PC-9 (cell line): ENCODE data around the gene TERT. TPM values are rescaled to one million over a fixed set of nuclear protein-coding genes. Genes with fewer than 3 reads are reported as not detected.

Source experiments
- BruUV-seq: library from RNA; stranded (reverse); fragments of 400-500 nt; replicated peaks from 2 replicates; lab custom pipeline; 2021; lab: Mats Ljungman, UMichigan
- CTCF ChIA-PET: fragments of 300-600 bp; sonication (Branson Sonifier 250); formaldehyde crosslinking; loops from one replicate; lab custom pipeline; 2022; ENCODE audit warnings: antibody characterized with exemption; lab: Charles Lee
- POLR2A ChIA-PET: fragments of 300-600 bp; sonication (Branson Sonifier 250); formaldehyde crosslinking; loops from one replicate; lab custom pipeline; 2022; ENCODE audit warnings: antibody characterized with exemption; ENCODE audit not compliant: unreplicated experiment; lab: Charles Lee
- DNase-seq, 2 experiments: peaks; one replicate each; pipeline versions ENCODE4 v3.0.0 to v3.0.0-alpha.2; 2015 to 2022; ENCODE audit warnings: mixed read lengths in 1 of 2
- H2AFZ ChIP-seq: fragments of 200-600 bp; sonication (generic); 2 replicates; pipeline ENCODE4 v1.8.1; 2017; ENCODE audit warnings: antibody characterized with exemption
- H3F3A ChIP-seq: fragments of 200-600 bp; sonication (generic); 2 replicates; pipeline ENCODE4 v1.8.1; 2017; ENCODE audit warnings: antibody characterized with exemption, mild to moderate bottlenecking, low read depth; ENCODE audit not compliant: insufficient read depth
- H3K27ac ChIP-seq: fragments of 200-600 bp; sonication (generic); 2 replicates; pipeline ENCODE4 v1.6.1; 2016; ENCODE audit warnings: mixed run types
- H3K27me3 ChIP-seq: fragments of 200-600 bp; sonication (generic); 2 replicates; pipeline ENCODE4 v1.6.1; 2016; ENCODE audit warnings: low read depth, mixed run types; ENCODE audit not compliant: insufficient read depth
- H3K36me3 ChIP-seq: fragments of 200-600 bp; sonication (generic); 2 replicates; pipeline ENCODE4 v1.6.1; 2016; ENCODE audit warnings: low read depth, mixed run types
- H3K4me1 ChIP-seq: fragments of 200-600 bp; sonication (generic); replicated peaks from 2 replicates; pipeline ENCODE4 v1.6.1; 2016; ENCODE audit warnings: mixed run types; ENCODE audit not compliant: insufficient read depth
- H3K4me2 ChIP-seq: fragments of 200-600 bp; sonication (generic); 2 replicates; pipeline ENCODE4 v1.6.1; 2017; ENCODE audit warnings: mixed run types
- H3K4me3 ChIP-seq: fragments of 200-600 bp; sonication (generic); 2 replicates; pipeline ENCODE4 v1.6.1; 2016; ENCODE audit warnings: mixed run types
- H3K79me2 ChIP-seq: fragments of 200-600 bp; sonication (generic); 2 replicates; pipeline ENCODE4 v1.6.1; 2017; ENCODE audit warnings: low read depth, mixed run types
- H3K9me2 ChIP-seq: fragments of 200-600 bp; sonication (generic); 2 replicates; pipeline ENCODE4 v1.8.1; 2017; ENCODE audit warnings: mild to moderate bottlenecking; ENCODE audit not compliant: insufficient read depth
- H3K9me3 ChIP-seq: fragments of 200-600 bp; sonication (generic); 2 replicates; pipeline ENCODE4 v1.8.1; 2016; ENCODE audit warnings: low read depth; ENCODE audit not compliant: insufficient read depth
- H4K20me1 ChIP-seq: fragments of 200-600 bp; sonication (generic); 2 replicates; pipeline ENCODE4 v1.8.1; 2017; ENCODE audit not compliant: insufficient read depth
- CTCF ChIP-seq: fragments of 200-600 bp; sonication (generic); conservative IDR thresholded peaks from 2 replicates; pipeline ENCODE4 v1.6.1; 2017; ENCODE audit warnings: mixed run types, antibody characterized with exemption, mild to moderate bottlenecking, moderate library complexity
- EZH2 ChIP-seq: fragments of 200-600 bp; sonication (generic); IDR thresholded peaks from 2 replicates; pipeline ENCODE4 v1.8.0; 2017; ENCODE audit warnings: antibody characterized with exemption, low read depth
- intact Hi-C: fragments of 100-400 bp; cut with micrococcal nuclease; formaldehyde crosslinking; loops from one replicate; pipeline ENCODE4 v1.10.0; 2022; ENCODE audit not compliant: unreplicated experiment
- total RNA-seq: library from RNA; stranded (reverse); gene quantifications from 2 replicates; pipeline ENCODE4 v1.2.3, GENCODE V29; 2021

Gene TERT
- total RNA-seq, 1 experiment from 2014 or later: 0.74 TPM

GRCh38 chr5:1214163-1214935, 80.5 kb downstream of the TERT start:
- no peaks in the 10 kb centered on the region for H3K9me2 ChIP-seq
- no peak for DNase-seq
- no peaks in the 10 kb centered on the region for H3F3A ChIP-seq
- no peaks in the 10 kb centered on the region for H3K9me3 ChIP-seq
- H3K27me3 ChIP-seq: peaks cover 75% of the 10 kb centered on the region
- intact Hi-C loops: no loop called here
- TF ChIP-seq CTCF: no peak
- TF ChIP-seq EZH2: no peak
- POLR2A ChIA-PET: no interaction called here
- H3K4me2 ChIP-seq: no peak overlapping the region
- no peaks in the 10 kb centered on the region for H3K79me2 ChIP-seq
- no peaks in the 10 kb centered on the region for H3K4me1 ChIP-seq
- no peak overlapping the region for H3K27ac ChIP-seq
- BruUV-seq: no TSS peak
- no peak overlapping the region for H2AFZ ChIP-seq
- H3K36me3 ChIP-seq: no peaks in the 10 kb centered on the region
- CTCF ChIA-PET: no interaction called here
- H4K20me1 ChIP-seq: peaks cover 11% of the 10 kb centered on the region; the same call in 1 of the 2 replicates
- no peak overlapping the region for H3K4me3 ChIP-seq

GRCh38 chr5:1213508-1214162, 81.2 kb downstream of the TERT start:
- Histone ChIP-seq H3K36me3 (no peaks in the 10 kb centered on the region), H3K9me3 (no peaks in the 10 kb centered on the region), H3K27me3 (peaks cover 75% of the 10 kb centered on the region), H3K27ac (no peak overlapping the region), H3F3A (no peaks in the 10 kb centered on the region), H3K9me2 (no peaks in the 10 kb centered on the region), H4K20me1 (peaks cover 11% of the 10 kb centered on the region; the same call in 1 of the 2 replicates), H2AFZ (no peak overlapping the region), H3K4me3 (no peak overlapping the region), H3K4me2 (no peak overlapping the region), H3K79me2 (no peaks in the 10 kb centered on the region), H3K4me1 (no peaks in the 10 kb centered on the region)
- intact Hi-C loops: no loop called here
- no peak for DNase-seq
- ChIA-PET CTCF (no interaction called here), POLR2A (no interaction called here)
- no TSS peak for BruUV-seq
- no peak for TF ChIP-seq CTCF
- no peak for TF ChIP-seq EZH2

DNA sequence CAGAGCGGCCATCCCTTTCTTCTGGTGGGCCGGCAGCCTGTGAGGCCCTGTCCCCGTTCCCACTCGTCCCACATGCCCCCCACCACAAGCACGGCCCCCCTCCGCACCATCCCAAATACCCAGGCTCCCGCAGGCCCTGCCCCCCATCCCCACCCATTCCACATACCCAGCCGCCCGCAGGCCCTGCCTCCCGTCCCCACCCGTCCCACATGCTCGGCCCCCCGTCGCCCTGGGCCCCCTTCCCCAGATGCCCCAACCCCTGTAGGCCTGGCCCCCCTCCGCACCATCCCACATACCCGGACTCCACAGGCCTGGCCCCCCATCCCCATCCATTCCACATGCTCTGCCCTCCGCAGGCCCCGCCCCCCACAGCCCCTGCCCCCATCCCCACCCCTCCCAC, 82.0 kb downstream of the TERT start:
- DNase-seq: no peak
- POLR2A ChIA-PET: no interaction called here
- CTCF ChIA-PET: no interaction called here
- no peaks in the 10 kb centered on the region for H3K9me3 ChIP-seq
- no peaks in the 10 kb centered on the region for H3K36me3 ChIP-seq
- H3K9me2 ChIP-seq: no peaks in the 10 kb centered on the region
- no TSS peak for BruUV-seq
- H3K4me1 ChIP-seq: no peaks in the 10 kb centered on the region
- TF ChIP-seq EZH2: no peak
- H3K27ac ChIP-seq: no peak overlapping the region
- H3K4me3 ChIP-seq: no peak overlapping the region
- no peak overlapping the region for H2AFZ ChIP-seq
- H3F3A ChIP-seq: no peaks in the 10 kb centered on the region
- H4K20me1 ChIP-seq: peaks cover 11% of the 10 kb centered on the region; the same call in 1 of the 2 replicates
- H3K4me2 ChIP-seq: no peak overlapping the region
- H3K27me3 ChIP-seq: peaks cover 75% of the 10 kb centered on the region
- H3K79me2 ChIP-seq: no peaks in the 10 kb centered on the region
- intact Hi-C loops: no loop called here
